COLO829 (cell line): ENCODE results near the gene TNN.

Source experiments
- DNase-seq: peaks from one replicate; pipeline ENCODE4 v3.0.0; 2012; ENCODE audit warnings: low spot score

The TNN gene

GRCh38 chr1:175146529-175147213 is 79.0 kb downstream of the TNN start:
- DNase-seq = peak; percentile 80

DNA sequence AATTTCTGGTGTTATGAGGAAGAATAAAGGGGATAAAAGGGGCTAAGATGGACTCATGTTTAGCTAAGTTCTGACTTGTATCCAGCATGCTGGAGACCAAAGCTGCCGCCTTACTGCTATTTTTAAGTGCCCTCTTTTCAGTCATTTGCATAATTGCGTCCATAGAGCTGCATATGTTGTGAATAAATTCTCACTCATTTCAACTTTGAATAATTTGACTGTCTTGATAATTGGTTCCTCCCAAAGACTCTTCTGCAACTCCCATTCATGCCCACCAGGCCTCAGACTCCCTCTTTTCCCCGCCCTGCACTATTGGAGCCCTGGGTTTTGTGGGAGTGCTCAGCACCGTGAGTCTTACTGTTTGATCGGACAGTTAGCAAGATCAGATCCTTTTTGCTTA is 79.9 kb downstream of the TNN start:
- DNase-seq = no peak

GRCh38 chr1:175148068-175148467 is 80.4 kb downstream of the TNN start:
- DNase-seq = no peak

DNA sequence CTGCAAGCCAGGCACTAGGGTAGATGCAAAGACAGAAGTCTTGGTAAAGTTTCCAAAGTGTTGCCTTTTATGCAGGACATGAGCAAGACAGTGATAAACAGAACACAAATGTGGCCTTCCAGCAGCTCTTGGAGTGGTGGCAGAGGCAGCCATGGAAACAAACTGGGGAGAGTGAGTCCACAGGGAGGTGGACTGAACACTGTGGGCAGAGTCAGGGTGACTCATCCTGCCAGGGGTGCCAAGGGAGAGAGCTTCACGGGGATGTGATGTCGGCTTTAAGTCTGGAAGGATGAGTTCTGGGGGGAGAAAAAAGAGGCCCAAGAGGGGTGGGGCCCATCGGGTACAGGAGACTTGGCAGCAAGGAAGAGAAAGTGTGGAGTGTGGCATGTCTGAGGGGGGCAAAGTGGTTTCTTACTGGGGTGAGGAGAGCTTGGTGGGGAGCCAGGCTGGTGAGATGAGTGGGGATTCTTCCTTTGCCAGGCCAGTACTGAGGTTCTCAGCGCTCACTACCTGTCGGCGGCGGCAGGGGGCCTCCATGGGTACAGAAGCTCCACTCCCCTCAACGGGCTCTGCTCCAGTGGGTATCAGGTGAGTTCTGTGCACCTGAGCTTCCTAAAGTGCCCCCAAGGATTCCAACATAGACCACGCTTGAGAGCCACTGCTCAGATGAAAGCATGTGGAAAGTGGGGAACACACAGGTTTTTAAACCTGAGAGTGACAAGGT is 83.1 kb downstream of the TNN start:
- DNase-seq = peak; percentile 87

DNA sequence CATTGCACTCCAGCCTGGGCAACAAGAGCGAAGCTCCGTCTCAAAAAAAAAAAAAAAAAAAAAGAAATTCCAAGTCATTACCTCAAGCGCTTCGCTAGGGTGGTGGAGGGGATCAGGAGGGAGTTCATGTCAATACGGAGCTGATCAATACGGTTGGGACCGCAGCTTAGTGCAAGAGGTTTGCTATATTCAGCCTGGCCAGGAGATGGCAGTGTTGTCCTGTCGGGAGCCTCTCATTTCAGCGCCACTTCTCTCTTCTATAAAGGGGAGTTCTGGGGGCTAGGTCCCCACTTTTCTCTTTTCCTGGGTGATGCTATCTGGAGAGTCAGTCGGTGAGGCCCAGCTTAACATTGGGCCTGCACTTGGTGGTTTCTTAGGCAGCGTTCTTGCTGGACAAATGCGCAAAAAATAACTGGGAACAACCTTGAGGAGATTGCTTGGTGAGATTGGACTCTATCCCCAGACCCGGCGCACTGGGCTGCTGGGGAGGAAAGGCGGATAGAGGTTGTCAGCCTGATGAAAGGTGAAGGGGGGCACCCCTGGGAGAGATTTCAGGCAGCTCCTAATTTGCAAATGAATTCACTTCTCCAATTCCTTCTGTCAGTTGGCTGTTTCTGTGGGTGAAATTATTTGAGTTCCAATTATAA is 84.5 kb downstream of the TNN start:
- peak; percentile 73 for DNase-seq

DNA sequence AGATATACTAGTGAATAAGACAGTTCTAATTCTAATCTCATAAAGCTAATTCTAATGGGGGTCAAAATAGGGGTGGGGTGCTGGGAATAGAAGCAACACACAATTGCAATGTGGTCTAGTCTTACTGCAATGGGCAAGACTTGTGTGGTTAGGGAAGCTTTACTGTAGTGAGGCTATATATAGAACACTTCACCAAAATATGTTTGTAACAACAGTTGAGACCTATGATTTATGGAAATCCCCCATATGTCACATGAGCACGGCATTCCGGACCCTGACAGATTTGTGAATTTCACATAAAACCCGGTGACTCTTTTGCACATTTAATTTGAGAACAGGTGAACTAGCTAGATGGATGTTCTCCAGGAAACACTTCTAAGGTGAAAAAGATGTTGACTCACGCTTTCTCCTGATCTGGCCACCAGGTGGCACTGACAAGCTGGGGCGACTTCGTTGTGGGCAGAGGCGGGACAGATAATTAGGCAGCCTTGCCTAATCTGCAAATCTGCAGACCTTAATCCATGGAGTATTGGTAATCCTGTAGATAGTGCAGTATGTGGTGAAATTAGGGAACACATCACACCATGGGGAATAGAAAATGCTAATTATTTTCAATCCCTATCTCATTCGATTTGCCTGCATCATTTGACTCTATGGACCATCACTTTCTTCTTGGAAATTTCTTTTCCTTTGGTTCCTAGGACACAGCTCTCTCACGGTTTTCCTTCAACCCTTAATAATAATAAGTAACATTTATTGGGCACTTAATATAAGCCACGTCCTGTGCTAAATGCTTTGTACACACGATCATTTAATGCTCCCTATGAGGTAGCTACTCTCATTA is 87.2 kb downstream of the TNN start:
- DNase-seq = peak; percentile 68

- no peak for DNase-seq
Measured at GRCh38 chr1:175155473-175155856, 87.8 kb downstream of the TNN start.

GRCh38 chr1:175155936-175156335 is 88.3 kb downstream of the TNN start:
- no peak for DNase-seq

DNA sequence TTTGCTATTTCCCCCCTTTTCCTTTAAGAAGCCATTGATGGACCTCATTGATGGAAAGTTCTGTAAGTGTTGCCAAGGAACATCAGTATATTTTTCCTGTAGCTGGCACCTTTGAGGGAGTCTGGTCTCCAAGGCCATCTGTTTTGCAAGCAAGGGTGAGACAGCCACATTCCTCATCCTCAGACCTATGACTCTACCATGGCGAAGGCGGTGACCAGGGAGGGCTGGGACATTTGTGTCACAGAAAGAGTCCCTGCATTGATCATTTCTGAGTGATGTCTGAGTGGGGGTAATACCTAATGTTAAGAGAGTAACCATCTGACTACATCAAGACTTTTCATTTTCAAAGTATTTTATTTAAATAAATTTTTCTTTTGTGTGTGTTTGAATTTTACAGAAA is 89.6 kb downstream of the TNN start:
- no peak for DNase-seq

GRCh38 chr1:175158170-175158591 is 90.5 kb downstream of the TNN start:
- no peak for DNase-seq

GRCh38 chr1:175162955-175163354 is 95.3 kb downstream of the TNN start:
- DNase-seq = no peak

GRCh38 chr1:175163702-175164101 is 96.1 kb downstream of the TNN start:
- DNase-seq = no peak

- DNase-seq = no peak
Measured at GRCh38 chr1:175164751-175165150, 97.1 kb downstream of the TNN start.

GRCh38 chr1:175166746-175167145 is 99.1 kb downstream of the TNN start:
- no peak for DNase-seq

- DNase-seq = no peak
Measured at GRCh38 chr1:175167861-175168260, 100.2 kb downstream of the TNN start.

- no peak for DNase-seq
Measured at GRCh38 chr1:175168782-175169181, 101.1 kb downstream of the TNN start.

DNA sequence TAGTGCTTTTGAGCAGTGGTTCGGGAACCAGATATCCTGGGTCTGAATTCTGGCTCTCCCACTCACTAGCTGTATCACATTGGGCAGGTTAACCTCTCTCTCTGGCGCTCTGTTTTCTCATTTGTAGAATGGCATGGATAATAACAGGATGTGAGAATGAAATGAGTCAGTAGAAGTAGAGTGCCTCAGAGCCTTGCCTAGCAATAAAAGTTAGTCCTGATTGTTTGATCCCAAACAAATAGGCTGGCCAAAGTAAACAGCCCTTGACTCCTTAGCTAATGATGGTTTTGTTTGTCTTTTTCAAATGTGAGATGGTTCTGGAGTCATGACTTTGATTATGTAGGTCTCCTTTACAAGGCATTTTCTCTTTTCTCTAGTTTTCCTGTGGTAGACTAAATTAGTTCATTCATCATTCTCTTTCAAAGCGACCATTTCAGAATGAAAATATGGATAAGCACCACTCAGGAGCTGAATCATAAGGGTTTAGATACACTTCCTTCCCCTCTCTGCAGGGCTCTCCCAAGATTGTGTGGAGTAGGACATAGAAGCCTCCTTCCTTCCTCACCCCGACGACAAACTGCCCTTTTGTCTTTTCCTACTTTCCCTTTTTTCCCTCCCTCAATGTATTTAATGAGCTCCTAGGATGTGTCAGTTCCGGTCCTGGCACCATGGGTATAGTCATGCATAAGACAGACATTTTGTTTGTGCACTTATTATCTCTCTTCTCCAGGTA is 101.8 kb downstream of the TNN start:
- peak; percentile 75 for DNase-seq

- DNase-seq = no peak
Measured at GRCh38 chr1:175171036-175171913, 103.6 kb downstream of the TNN start.

- DNase-seq = no peak
Measured at GRCh38 chr1:175172503-175172902, 104.9 kb downstream of the TNN start.

GRCh38 chr1:175173531-175173930 is 105.9 kb downstream of the TNN start:
- no peak for DNase-seq
